Ishikawa (cell line): Measurements from ENCODE around the gene FOXJ1.

Experiments used
- CEBPB ChIP-seq: IDR thresholded peaks from 2 replicates; pipeline ENCODE4 v1.6.1; 2012
- CREB1 ChIP-seq: IDR thresholded peaks from 2 replicates; pipeline ENCODE4 v1.6.1; 2012; ENCODE audit warnings: low read depth
- EGR1 ChIP-seq: IDR thresholded peaks from 2 replicates; pipeline ENCODE4 v1.6.1; 2012
- EP300 ChIP-seq: IDR thresholded peaks from 2 replicates; pipeline ENCODE4 v1.6.1; 2012; ENCODE audit warnings: borderline replicate concordance
- FOXM1 ChIP-seq: IDR thresholded peaks from 2 replicates; pipeline ENCODE4 v1.6.1; 2012; ENCODE audit warnings: low read depth, borderline replicate concordance
- MAX ChIP-seq: IDR thresholded peaks from 2 replicates; pipeline ENCODE4 v1.6.1; 2012
- NFIC ChIP-seq: IDR thresholded peaks from 2 replicates; pipeline ENCODE4 v1.6.1; 2012
- RAD21 ChIP-seq: IDR thresholded peaks from 2 replicates; pipeline ENCODE4 v1.6.1; 2012; ENCODE audit warnings: low read depth
- REST ChIP-seq: IDR thresholded peaks from 2 replicates; pipeline ENCODE4 v1.6.1; 2012; ENCODE audit warnings: low read depth, mild to moderate bottlenecking
- TAF1 ChIP-seq: IDR thresholded peaks from 2 replicates; pipeline ENCODE4 v1.6.1; 2012; ENCODE audit warnings: low read depth, mild to moderate bottlenecking
- TCF12 ChIP-seq: IDR thresholded peaks from 2 replicates; pipeline ENCODE4 v1.6.1; 2012; ENCODE audit warnings: low read depth
- TEAD4 ChIP-seq: IDR thresholded peaks from 2 replicates; pipeline ENCODE4 v1.6.1; 2012
- USF1 ChIP-seq: IDR thresholded peaks from 2 replicates; pipeline ENCODE4 v1.6.1; 2012
- YY1 ChIP-seq: IDR thresholded peaks from 2 replicates; pipeline ENCODE4 v1.6.1; 2012; ENCODE audit warnings: low read depth
- ZBTB7A ChIP-seq: IDR thresholded peaks from 2 replicates; pipeline ENCODE4 v1.6.1; 2012; ENCODE audit warnings: low read depth

Gene FOXJ1

GRCh38 chr17:76131051-76131691, 9.9 kb downstream of the FOXJ1 start:
- TF ChIP-seq CEBPB (no peak), TCF12 (no peak), USF1 (no peak), MAX (no peak), EGR1 (no peak), YY1 (no peak), FOXM1 (no peak)

GRCh38 chr17:76130473-76130872, 10.6 kb downstream of the FOXJ1 start:
- TF ChIP-seq RAD21 = no peak
- TF ChIP-seq CREB1 = no peak
- no peak for TF ChIP-seq FOXM1
- TF ChIP-seq REST = no peak
- no peak for TF ChIP-seq TCF12
- no peak for TF ChIP-seq CEBPB
- no peak for TF ChIP-seq NFIC
- no peak for TF ChIP-seq EGR1
- no peak for TF ChIP-seq TAF1
- no peak for TF ChIP-seq MAX

GRCh38 chr17:76125922-76126321, 15.1 kb downstream of the FOXJ1 start:
- no peak for TF ChIP-seq REST
- TF ChIP-seq TEAD4 = no peak
- TF ChIP-seq TAF1 = no peak
- TF ChIP-seq TCF12 = no peak

GRCh38 chr17:76125391-76125675, 15.7 kb downstream of the FOXJ1 start:
- TF ChIP-seq REST (no peak), USF1 (no peak), MAX (no peak), TEAD4 (no peak), NFIC (no peak), CREB1 (no peak), YY1 (no peak), CEBPB (no peak), EGR1 (no peak), FOXM1 (no peak), ZBTB7A (no peak), TCF12 (no peak), EP300 (no peak), TAF1 (no peak), RAD21 (no peak)
